H9 (cell line): ENCODE measurements around the gene RAPGEF3. TPM values are rescaled to one million over a fixed set of nuclear protein-coding genes. Genes with fewer than 3 reads are reported as not detected.

ENCODE experiments used
- DNase-seq: peaks from one replicate; pipeline ENCODE4 v3.0.0-alpha.2; 2017
- H2AFZ ChIP-seq: one replicate; pipeline ENCODE4 v1.6.1; 2013; ENCODE audit warnings: mild to moderate bottlenecking, low read length, control low read depth, moderate library complexity
- H2AK5ac ChIP-seq: 2 replicates; pipeline ENCODE4 v1.6.1; 2013; ENCODE audit warnings: low read length, control low read depth, mixed read lengths; ENCODE audit not compliant: insufficient read length
- H2BK120ac ChIP-seq: one replicate; pipeline ENCODE4 v1.6.1; 2013; ENCODE audit warnings: low read depth, mild to moderate bottlenecking, low read length, control low read depth, inconsistent platforms; ENCODE audit not compliant: poor library complexity, severe bottlenecking
- H2BK12ac ChIP-seq: 2 replicates; pipeline ENCODE4 v1.6.1; 2013; ENCODE audit warnings: low read length, control low read depth, mixed read lengths, low read depth; ENCODE audit not compliant: insufficient read length
- H2BK15ac ChIP-seq: 2 replicates; pipeline ENCODE4 v1.6.1; 2013; ENCODE audit warnings: low read depth, low read length, control low read depth
- H2BK20ac ChIP-seq: one replicate; pipeline ENCODE4 v1.6.1; 2013; ENCODE audit warnings: low read depth, mild to moderate bottlenecking, low read length, control low read depth, inconsistent platforms; ENCODE audit not compliant: poor library complexity, severe bottlenecking
- H2BK5ac ChIP-seq: 2 replicates; pipeline ENCODE4 v1.6.1; 2013; ENCODE audit warnings: low read length, control low read depth, mixed read lengths; ENCODE audit not compliant: insufficient read length
- H3K14ac ChIP-seq: 2 replicates; pipeline ENCODE4 v1.6.1; 2013; ENCODE audit warnings: low read length, control low read depth; ENCODE audit not compliant: insufficient read depth
- H3K18ac ChIP-seq: 2 replicates; pipeline ENCODE4 v1.6.1; 2013; ENCODE audit warnings: low read depth, mild to moderate bottlenecking, mixed read lengths, low read length, control low read depth; ENCODE audit not compliant: insufficient read length
- H3K23ac ChIP-seq: 2 replicates; pipeline ENCODE4 v1.6.1; 2013; ENCODE audit warnings: low read length, control low read depth, mixed read lengths, low read depth; ENCODE audit not compliant: insufficient read length
- H3K23me2 ChIP-seq: 2 replicates; pipeline ENCODE4 v1.6.1; 2013; ENCODE audit warnings: low read depth, mild to moderate bottlenecking, mixed read lengths, low read length, control low read depth; ENCODE audit not compliant: insufficient read length, poor library complexity, severe bottlenecking
- H3K27ac ChIP-seq: 2 replicates; pipeline ENCODE4 v1.5.1; 2013; ENCODE audit warnings: low read length, control low read depth, mixed read lengths, low read depth; ENCODE audit not compliant: insufficient read length
- H3K27me3 ChIP-seq: 2 replicates; pipeline ENCODE4 v1.6.1; 2013; ENCODE audit warnings: low read length, control low read depth, inconsistent platforms; ENCODE audit not compliant: insufficient read depth
- H3K4ac ChIP-seq: 2 replicates; pipeline ENCODE4 v1.6.1; 2013; ENCODE audit warnings: low read depth, mild to moderate bottlenecking, control low read depth, inconsistent platforms, low read length, moderate library complexity
- H3K4me1 ChIP-seq: 2 replicates; pipeline ENCODE4 v1.6.1; 2013; ENCODE audit warnings: low read length, control low read depth, inconsistent platforms; ENCODE audit not compliant: insufficient read depth
- H3K4me2 ChIP-seq: 2 replicates; pipeline ENCODE4 v1.6.1; 2013; ENCODE audit warnings: low read length, control low read depth, mixed read lengths; ENCODE audit not compliant: insufficient read length, insufficient read depth
- H3K56ac ChIP-seq: 2 replicates; pipeline ENCODE4 v1.6.1; 2013; ENCODE audit warnings: low read depth, mild to moderate bottlenecking, mixed read lengths, low read length, control low read depth; ENCODE audit not compliant: insufficient read length
- H3K79me1 ChIP-seq: 2 replicates; pipeline ENCODE4 v1.6.1; 2013; ENCODE audit warnings: low read depth, mild to moderate bottlenecking, moderate library complexity, low read length, control low read depth, inconsistent platforms; ENCODE audit not compliant: insufficient read depth, poor library complexity, severe bottlenecking
- H3K79me2 ChIP-seq: 2 replicates; pipeline ENCODE4 v1.6.1; 2013; ENCODE audit warnings: low read length, control low read depth, inconsistent platforms; ENCODE audit not compliant: insufficient read depth
- H3K9ac ChIP-seq: 2 replicates; pipeline ENCODE4 v1.6.1; 2013; ENCODE audit warnings: low read length, control low read depth, mixed read lengths; ENCODE audit not compliant: insufficient read length; ENCODE audit errors: extremely low read depth
- H3K9me3 ChIP-seq: one replicate; pipeline ENCODE4 v1.6.1; 2013; ENCODE audit warnings: low read depth, low read length, inconsistent platforms; ENCODE audit not compliant: control insufficient read depth
- H3T11ph ChIP-seq: one replicate; pipeline ENCODE4 v1.6.1; 2013; ENCODE audit warnings: mild to moderate bottlenecking, low read length, control low read depth, inconsistent platforms
- H4K20me1 ChIP-seq: one replicate; pipeline ENCODE4 v1.6.1; 2013; ENCODE audit not compliant: control insufficient read depth, insufficient read length, insufficient read depth
- H4K5ac ChIP-seq: 2 replicates; pipeline ENCODE4 v1.6.1; 2013; ENCODE audit warnings: low read depth, mild to moderate bottlenecking, mixed read lengths, low read length, control low read depth; ENCODE audit not compliant: insufficient read length
- H4K8ac ChIP-seq: replicated peaks from 2 replicates; pipeline ENCODE4 v1.6.1; 2013; ENCODE audit warnings: low read length, control low read depth, mixed read lengths, low read depth; ENCODE audit not compliant: insufficient read length
- H4K91ac ChIP-seq: 2 replicates; pipeline ENCODE4 v1.6.1; 2013; ENCODE audit warnings: low read depth, mild to moderate bottlenecking, moderate library complexity, mixed read lengths, low read length, control low read depth; ENCODE audit not compliant: insufficient read length
- H3K27ac Mint-ChIP-seq, 3 experiments: 2 replicates in 2 of 3; 3 replicates in 1 of 3; pipeline ENCODE4 v1.8.0; 2020 to 2021; ENCODE audit warnings: mixed read lengths in 3 of 3, mild to moderate bottlenecking in 1 of 3, moderate library complexity in 1 of 3
- H3K27me3 Mint-ChIP-seq: 2 replicates; pipeline ENCODE4 v1.8.0; 2021; ENCODE audit warnings: low read depth, mild to moderate bottlenecking, moderate library complexity, mixed read lengths
- H3K36me3 Mint-ChIP-seq, 3 experiments: 2 replicates in 2 of 3; 3 replicates in 1 of 3; pipeline ENCODE4 v1.8.0; 2020 to 2021; ENCODE audit warnings: low read depth in 3 of 3, mixed read lengths in 3 of 3; ENCODE audit not compliant: insufficient read depth in 1 of 3
- H3K4me1 Mint-ChIP-seq, 2 experiments: 2 replicates each; pipeline ENCODE4 v1.8.0; 2020; ENCODE audit warnings: mixed read lengths in 2 of 2
- H3K4me3 Mint-ChIP-seq, 2 experiments: 2 replicates in 1 of 2; 3 replicates in 1 of 2; pipeline ENCODE4 v1.8.0; 2020 to 2021; ENCODE audit warnings: mild to moderate bottlenecking in 2 of 2, mixed read lengths in 2 of 2, moderate library complexity in 1 of 2
- H3K9me3 Mint-ChIP-seq, 2 experiments: 2 replicates in 1 of 2; 3 replicates in 1 of 2; pipeline ENCODE4 v1.8.0; 2020; ENCODE audit warnings: mild to moderate bottlenecking in 2 of 2, mixed read lengths in 2 of 2, moderate library complexity in 1 of 2
- WGBS: extraction: QIAGEN DNeasy Blood & Tissue Kit; methylation state at CpG from one replicate; pipeline ENCODE4 v1.1.7; 2013; ENCODE audit warnings: missing lambda C conversion rate, low lambda C conversion rate, mixed read lengths; ENCODE audit not compliant: insufficient read length; ENCODE audit errors: extremely low coverage; 5-methylcytosine and 5-hydroxymethylcytosine counted together
- total RNA-seq: library from RNA; stranded (reverse); gene quantifications from 2 replicates; pipeline ENCODE4 v1.2.1, GENCODE V29; 2021
- TF ChIP-seq, protein P1 (sequence below): fragments of 200-600 bp; sonication (generic); conservative IDR thresholded peaks from 3 replicates; pipeline ENCODE4 v1.8.0; 2021; ENCODE audit warnings: antibody characterized with exemption, mild to moderate bottlenecking

RAPGEF3 gene
- total RNA-seq, 1 experiment from 2014 or later, result 7.4 TPM

DNA sequence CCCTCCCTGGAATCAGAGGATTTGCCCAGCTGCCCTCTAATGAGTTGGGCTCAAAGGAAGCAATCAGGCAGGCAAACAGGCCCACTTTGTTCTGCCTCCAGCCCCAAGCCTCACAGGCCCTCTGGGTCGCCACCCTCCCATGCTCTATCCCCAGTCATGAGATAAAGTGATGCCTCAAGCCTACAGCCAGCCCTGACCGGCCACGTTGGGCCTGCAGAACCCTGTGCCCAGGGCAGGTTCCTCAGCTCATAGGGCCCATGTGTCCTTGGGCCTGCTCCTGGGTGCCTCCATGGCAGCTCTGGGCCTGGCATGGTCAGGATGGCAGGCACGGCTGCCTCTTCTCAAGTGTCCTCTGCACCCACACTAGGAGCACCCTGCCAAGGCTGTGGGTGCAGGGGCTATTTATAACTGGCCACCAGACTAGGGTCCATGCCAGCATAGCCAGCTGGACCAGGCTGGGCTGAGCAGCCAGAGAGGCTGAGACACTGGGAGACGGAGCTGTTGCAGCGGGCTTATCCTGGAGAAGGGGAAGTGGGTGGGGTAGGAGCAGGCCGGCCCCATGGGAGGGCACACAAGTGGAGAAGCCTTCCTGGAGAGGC lies 40.8 kb upstream of the RAPGEF3 start:
- no CpG with 5 or more reads among the region's 7 CpGs for WGBS
- no peak overlapping the region for H3K9ac ChIP-seq

More for the DNA sequence above, 40.8 kb upstream of the RAPGEF3 start:
- Histone ChIP-seq H2BK5ac (no peak overlapping the region), H2AFZ (no peak overlapping the region), H3K4me2 (no peak overlapping the region), H3K27me3 (no peaks in the 10 kb centered on the region), H4K8ac (no peak overlapping the region), H3T11ph (no peak overlapping the region), H4K91ac (no peak overlapping the region), H4K5ac (no peak overlapping the region), H2AK5ac (no peak overlapping the region), H4K20me1 (peaks cover 2% of the 10 kb centered on the region), H3K23ac (no peak overlapping the region), H3K79me2 (peaks cover 1% of the 10 kb centered on the region; the same call in 1 of the 2 replicates), H3K4me1 (no peaks in the 10 kb centered on the region; the same call in 1 of the 2 replicates), H3K79me1 (no peaks in the 10 kb centered on the region), H3K18ac (no peak overlapping the region), H3K9me3 (no peaks in the 10 kb centered on the region), H3K56ac (no peak overlapping the region), H3K23me2 (no peaks in the 10 kb centered on the region), H3K27ac (no peak overlapping the region), H3K4ac (no peak overlapping the region), H3K14ac (no peak overlapping the region; the same call in 1 of the 2 replicates), H2BK15ac (no peak overlapping the region), H2BK12ac (no peak overlapping the region), H2BK120ac (no peak overlapping the region), H2BK20ac (no peak overlapping the region)
- Mint-ChIP-seq H3K4me1 (peaks cover 30 to 41% of the 10 kb centered on the region in 2 experiments), H3K9me3 (no peaks in the 10 kb centered on the region; a peak in 1 of 5 replicates), H3K27me3 (no peaks in the 10 kb centered on the region), H3K4me3 (no peak overlapping the region), H3K36me3 (peaks cover 6 to 28% (median 21%) of the 10 kb centered on the region in 3 experiments; a peak in 6 of 7 replicates), H3K27ac (peak overlapping the region in 2 of 3 experiments; percentile 53 to 77; a peak in 4 of 7 replicates)
- DNase-seq, result no peak
- TF ChIP-seq, protein P1, sequence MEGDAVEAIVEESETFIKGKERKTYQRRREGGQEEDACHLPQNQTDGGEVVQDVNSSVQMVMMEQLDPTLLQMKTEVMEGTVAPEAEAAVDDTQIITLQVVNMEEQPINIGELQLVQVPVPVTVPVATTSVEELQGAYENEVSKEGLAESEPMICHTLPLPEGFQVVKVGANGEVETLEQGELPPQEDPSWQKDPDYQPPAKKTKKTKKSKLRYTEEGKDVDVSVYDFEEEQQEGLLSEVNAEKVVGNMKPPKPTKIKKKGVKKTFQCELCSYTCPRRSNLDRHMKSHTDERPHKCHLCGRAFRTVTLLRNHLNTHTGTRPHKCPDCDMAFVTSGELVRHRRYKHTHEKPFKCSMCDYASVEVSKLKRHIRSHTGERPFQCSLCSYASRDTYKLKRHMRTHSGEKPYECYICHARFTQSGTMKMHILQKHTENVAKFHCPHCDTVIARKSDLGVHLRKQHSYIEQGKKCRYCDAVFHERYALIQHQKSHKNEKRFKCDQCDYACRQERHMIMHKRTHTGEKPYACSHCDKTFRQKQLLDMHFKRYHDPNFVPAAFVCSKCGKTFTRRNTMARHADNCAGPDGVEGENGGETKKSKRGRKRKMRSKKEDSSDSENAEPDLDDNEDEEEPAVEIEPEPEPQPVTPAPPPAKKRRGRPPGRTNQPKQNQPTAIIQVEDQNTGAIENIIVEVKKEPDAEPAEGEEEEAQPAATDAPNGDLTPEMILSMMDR, result no peak
